Stimulated activated CD4-positive, alpha-beta T cell treated with anti-CD3 and anti-CD28 coated beads, Interleukin-15, amount 100 ng/mL, for 24 hours (primary cell): ENCODE data around the gene ACP2.
"Not testable (repeated sequence)": the region's sequence is repeated elsewhere in the genome, so short reads cannot be mapped to it uniquely, and the experiment has no call there.

Source experiments
- DNase-seq: peaks from one replicate; pipeline ENCODE4 v3.0.0-alpha.2; 2020

ACP2 gene

GRCh38 chr11:47191137-47191536, 57.5 kb downstream of the ACP2 start:
- DNase-seq = not testable (repeated sequence)
